Large intestine (tissue), 3 donors: Measurements from ENCODE around the gene NOXRED1. TPM values are rescaled to one million over a fixed set of nuclear protein-coding genes. Genes with fewer than 3 reads are reported as not detected.
A peak's percentile ranks its signal among the peaks of the same experiment; 100 is the strongest.
"Not testable (repeated sequence)": the region's sequence is repeated elsewhere in the genome, so short reads cannot be mapped to it uniquely, and the experiment has no call there.

Source experiments
- DNase-seq, 2 donors: peaks; one replicate each; pipeline versions ENCODE4 v3.0.0 to v3.0.0-alpha.2; 2013
- H3K27ac ChIP-seq: one replicate; pipeline ENCODE4 v1.5.1; 2013; ENCODE audit warnings: low read length
- H3K27me3 ChIP-seq: 2 replicates; pipeline ENCODE4 v1.6.1; 2013; ENCODE audit warnings: low read length; ENCODE audit not compliant: control insufficient read depth, insufficient read depth
- H3K36me3 ChIP-seq: 2 replicates; pipeline ENCODE4 v1.6.1; 2013; ENCODE audit warnings: low read length; ENCODE audit not compliant: control insufficient read depth, insufficient read depth
- H3K4me1 ChIP-seq: one replicate; pipeline ENCODE4 v1.6.1; 2013; ENCODE audit warnings: low read length; ENCODE audit not compliant: control insufficient read depth, insufficient read depth
- H3K4me3 ChIP-seq: one replicate; pipeline ENCODE4 v1.5.1; 2013; ENCODE audit warnings: low read length
- H3K9me3 ChIP-seq: one replicate; pipeline ENCODE4 v1.6.1; 2013; ENCODE audit warnings: mild to moderate bottlenecking, low read depth, low read length, moderate library complexity; ENCODE audit not compliant: control insufficient read depth
- WGBS: methylation state at CpG from one replicate; pipeline ENCODE4 v1.1.5; 2013; ENCODE audit warnings: low lambda C conversion rate; ENCODE audit not compliant: insufficient coverage; 5-methylcytosine and 5-hydroxymethylcytosine counted together
- polyA plus RNA-seq: library from polyadenylated mRNA; unstranded; fragments of 120-200 nt; gene quantifications from one replicate; pipeline ENCODE4 v1.2.1, GENCODE V29; 2013

The NOXRED1 gene
- polyA plus RNA-seq, 1 donor: 0.84 TPM

DNA sequence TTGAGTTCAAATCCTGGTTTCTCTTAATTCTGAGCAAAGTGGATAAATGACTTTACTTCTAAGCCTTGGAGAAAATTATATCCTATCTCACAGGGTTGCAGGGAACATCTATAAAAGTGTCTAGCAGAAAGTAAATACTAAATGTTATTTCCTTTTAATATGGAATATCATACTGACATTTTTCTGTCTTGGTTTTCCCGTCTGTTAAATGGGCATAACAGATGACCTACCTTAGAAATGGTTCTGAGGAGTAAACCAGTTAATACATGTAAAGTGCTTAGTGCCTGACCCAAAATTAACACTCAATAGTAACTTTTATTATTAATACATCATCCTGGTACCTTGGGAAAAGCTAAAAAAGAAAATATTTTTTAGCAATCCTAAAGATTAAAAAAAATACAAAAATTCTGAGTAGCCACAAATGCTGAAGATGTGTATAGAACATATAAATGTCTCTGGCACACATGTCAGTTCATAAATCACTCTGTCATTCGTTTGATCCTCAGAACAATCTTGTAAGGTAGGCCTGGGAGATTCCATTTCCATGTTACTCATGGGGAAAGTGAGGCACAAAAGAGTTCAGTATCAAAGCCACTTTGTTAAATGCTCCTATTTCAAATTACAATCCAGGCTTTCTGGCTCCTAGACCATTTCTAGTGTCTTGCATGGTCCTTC is 32.8 kb upstream of the NOXRED1 start:
- WGBS: 100% methylated on average over 1 of the region's 2 CpGs
- Histone ChIP-seq H3K9me3 (no peaks in the 10 kb centered on the region), H3K4me1 (peaks cover 4% of the 10 kb centered on the region), H3K36me3 (peaks cover 27% of the 10 kb centered on the region), H3K27me3 (no peaks in the 10 kb centered on the region), H3K27ac (no peak overlapping the region), H3K4me3 (peak overlapping the region; percentile 91)
- DNase-seq: no peak

DNA sequence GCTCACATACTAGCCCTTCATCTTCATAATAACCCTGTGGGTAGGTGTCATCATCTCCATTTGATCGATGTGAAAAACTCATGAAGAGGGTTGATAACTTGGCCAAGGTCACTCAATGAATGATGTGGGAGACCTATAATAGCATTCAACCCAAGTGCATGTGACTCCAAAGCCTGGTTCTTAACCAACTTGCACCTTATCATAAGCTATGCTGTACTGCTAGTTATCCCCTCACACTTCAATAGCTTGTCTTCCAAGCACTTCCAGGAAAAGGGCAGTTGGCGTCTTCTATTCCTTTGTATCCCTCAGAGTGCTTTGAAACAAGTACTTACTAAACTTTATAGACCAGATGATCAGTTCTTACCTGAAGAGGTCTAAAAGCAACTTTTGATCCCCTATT is 18.9 kb upstream of the NOXRED1 start:
- no peak overlapping the region for H3K4me3 ChIP-seq
- DNase-seq: no peak
- no peaks in the 10 kb centered on the region for H3K27me3 ChIP-seq
- WGBS: no CpG with 5 or more reads among the region's 2 CpGs
- no peaks in the 10 kb centered on the region for H3K4me1 ChIP-seq
- H3K27ac ChIP-seq: no peak overlapping the region
- H3K36me3 ChIP-seq: peaks cover 51% of the 10 kb centered on the region
- H3K9me3 ChIP-seq: no peaks in the 10 kb centered on the region

DNA sequence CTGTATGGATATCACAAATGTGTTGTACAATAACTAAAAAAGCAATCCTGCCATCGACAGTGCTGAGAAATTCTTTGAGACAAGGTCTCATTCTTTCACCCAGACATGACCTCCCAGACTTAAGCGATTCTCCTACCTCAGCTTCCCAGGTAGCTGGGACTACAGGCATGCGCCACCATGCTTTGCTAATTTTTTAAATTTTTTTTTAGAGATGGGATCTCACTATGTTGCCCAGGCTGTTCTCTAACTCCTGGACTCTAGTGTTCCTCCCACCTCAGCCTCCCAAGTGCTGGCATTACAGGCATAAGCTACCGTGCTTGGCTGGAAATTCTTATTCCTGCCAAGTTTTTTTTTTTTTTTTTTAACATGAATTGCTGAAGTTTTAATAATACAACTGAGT is 16.5 kb upstream of the NOXRED1 start:
- H3K4me3 ChIP-seq: no peak overlapping the region
- no peak for DNase-seq
- H3K4me1 ChIP-seq: no peaks in the 10 kb centered on the region
- H3K9me3 ChIP-seq: no peaks in the 10 kb centered on the region
- H3K36me3 ChIP-seq: peaks cover 66% of the 10 kb centered on the region
- WGBS: no CpG with 5 or more reads among the region's 4 CpGs
- no peaks in the 10 kb centered on the region for H3K27me3 ChIP-seq
- H3K27ac ChIP-seq: no peak overlapping the region

DNA sequence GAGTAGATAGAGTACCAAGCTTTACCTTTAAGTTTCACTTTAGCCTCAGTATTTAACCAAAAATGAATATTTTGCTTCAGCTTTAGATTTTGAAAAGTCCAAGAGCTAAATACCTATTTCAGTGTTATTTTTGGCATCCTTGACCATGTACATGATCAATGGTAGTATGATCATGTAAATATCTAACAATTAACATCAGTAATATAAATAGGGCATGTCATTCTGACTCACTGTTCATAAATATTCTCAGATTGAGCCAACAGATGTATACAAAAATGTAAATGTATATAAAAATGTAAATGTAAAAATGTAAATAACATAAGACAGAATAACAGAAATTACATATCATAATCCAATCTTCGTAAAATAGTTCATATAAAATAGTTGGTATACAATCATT is 15.3 kb upstream of the NOXRED1 start:
- 100% methylated on average over 1 of the region's 1 CpG for WGBS
- H3K36me3 ChIP-seq: peaks cover 66% of the 10 kb centered on the region
- H3K9me3 ChIP-seq: no peaks in the 10 kb centered on the region
- H3K4me3 ChIP-seq: no peak overlapping the region
- H3K27ac ChIP-seq: no peak overlapping the region
- DNase-seq: no peak
- no peaks in the 10 kb centered on the region for H3K4me1 ChIP-seq
- no peaks in the 10 kb centered on the region for H3K27me3 ChIP-seq

DNA sequence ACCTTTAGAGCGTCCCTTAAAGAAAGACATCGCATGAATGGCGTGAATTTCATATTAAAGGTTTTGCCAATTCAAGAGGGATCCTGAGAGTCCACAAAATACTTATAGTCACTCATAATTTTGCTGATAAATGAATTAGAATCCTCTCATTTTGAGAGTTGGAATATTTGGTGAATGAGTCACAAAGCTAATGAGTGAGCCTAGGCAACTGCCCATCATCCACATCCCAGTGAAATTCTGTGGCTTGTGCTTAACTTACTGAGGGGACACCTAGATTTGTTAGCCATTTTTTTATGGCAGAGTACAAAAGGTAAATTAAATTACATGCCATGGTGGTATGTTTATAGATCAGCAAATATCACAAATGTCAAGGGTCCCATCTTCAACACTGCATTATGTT is 12.7 kb upstream of the NOXRED1 start:
- Histone ChIP-seq H3K27ac (no peak overlapping the region), H3K27me3 (no peaks in the 10 kb centered on the region), H3K36me3 (peaks cover 50% of the 10 kb centered on the region), H3K4me3 (no peak overlapping the region), H3K4me1 (no peaks in the 10 kb centered on the region), H3K9me3 (no peaks in the 10 kb centered on the region)
- no peak for DNase-seq
- no CpG with 5 or more reads among the region's 3 CpGs for WGBS

DNA sequence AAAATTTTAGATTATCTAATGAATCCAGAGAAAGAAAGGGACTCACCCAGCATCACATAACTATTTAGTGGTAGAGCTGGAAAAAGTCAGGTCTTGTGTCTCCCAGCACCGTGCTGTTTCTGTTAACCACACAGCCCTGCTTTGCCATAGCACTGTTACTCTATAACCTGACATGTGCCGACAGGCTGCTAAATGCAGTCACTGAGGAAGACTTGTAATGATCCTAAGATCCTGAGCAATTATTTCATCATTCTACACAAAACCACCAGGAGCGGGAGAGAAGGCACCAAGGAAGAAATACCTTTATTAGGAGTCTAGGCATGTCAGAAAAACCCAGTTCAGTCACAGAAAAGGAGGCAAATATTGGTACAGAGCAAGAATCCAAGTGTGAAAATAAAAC is 3.1 kb upstream of the NOXRED1 start:
- no CpG with 5 or more reads among the region's 3 CpGs for WGBS
- no peak overlapping the region for H3K27ac ChIP-seq
- H3K9me3 ChIP-seq: no peaks in the 10 kb centered on the region
- no peaks in the 10 kb centered on the region for H3K4me1 ChIP-seq
- no peak overlapping the region for H3K4me3 ChIP-seq
- no peaks in the 10 kb centered on the region for H3K27me3 ChIP-seq
- H3K36me3 ChIP-seq: peaks cover 78% of the 10 kb centered on the region
- DNase-seq: no peak

DNA sequence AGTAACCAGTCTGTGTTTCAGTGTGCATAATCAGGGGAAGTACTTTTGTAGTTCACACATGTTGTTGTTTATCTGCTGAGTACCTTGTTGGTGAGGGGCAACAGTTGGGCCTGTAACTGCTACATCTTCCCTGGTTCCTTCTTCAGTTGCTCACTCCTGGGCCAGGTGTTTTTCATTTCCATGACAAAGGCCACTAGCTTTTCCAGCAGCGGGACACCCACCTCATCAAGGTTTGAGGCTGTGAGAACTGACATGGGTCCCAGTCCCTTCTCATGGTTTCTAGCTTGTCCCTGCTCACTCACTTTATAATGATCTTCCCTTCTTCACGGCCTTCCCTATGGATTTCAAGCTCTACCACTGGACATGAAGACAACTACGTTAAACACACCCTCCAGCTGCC is 1.5 kb upstream of the NOXRED1 start:
- no peak for DNase-seq
- Histone ChIP-seq H3K27me3 (no peaks in the 10 kb centered on the region), H3K4me3 (no peak overlapping the region), H3K36me3 (peaks cover 80% of the 10 kb centered on the region), H3K27ac (no peak overlapping the region), H3K4me1 (no peaks in the 10 kb centered on the region), H3K9me3 (peaks cover 2% of the 10 kb centered on the region)
- WGBS: no CpG with 5 or more reads among the region's 3 CpGs

DNA sequence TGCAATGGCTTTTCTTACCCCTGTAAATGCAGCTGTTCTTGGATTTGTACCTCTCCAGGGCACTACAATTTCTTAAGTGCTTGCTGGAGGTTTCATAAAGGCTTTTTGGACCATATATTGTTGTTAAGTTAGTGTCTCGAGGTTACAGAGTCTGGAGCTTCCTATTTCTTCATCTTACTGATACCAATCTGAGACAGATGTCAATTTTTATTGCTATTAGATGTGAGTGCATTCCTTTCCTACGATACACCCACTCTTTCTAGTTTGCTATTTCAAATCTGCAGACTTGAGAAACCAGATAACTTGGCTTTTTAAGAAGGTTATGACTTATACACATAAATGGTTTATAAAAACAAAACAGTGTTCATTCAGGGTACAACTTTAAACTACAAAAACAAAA is 2.1 kb downstream of the NOXRED1 start:
- no peak overlapping the region for H3K27ac ChIP-seq
- H3K9me3 ChIP-seq: peaks cover 21% of the 10 kb centered on the region
- peaks cover 45% of the 10 kb centered on the region for H3K36me3 ChIP-seq
- no peak for DNase-seq
- H3K4me3 ChIP-seq: no peak overlapping the region
- no peaks in the 10 kb centered on the region for H3K4me1 ChIP-seq
- no peaks in the 10 kb centered on the region for H3K27me3 ChIP-seq
- 83% methylated on average over 2 of the region's 2 CpGs for WGBS

DNA sequence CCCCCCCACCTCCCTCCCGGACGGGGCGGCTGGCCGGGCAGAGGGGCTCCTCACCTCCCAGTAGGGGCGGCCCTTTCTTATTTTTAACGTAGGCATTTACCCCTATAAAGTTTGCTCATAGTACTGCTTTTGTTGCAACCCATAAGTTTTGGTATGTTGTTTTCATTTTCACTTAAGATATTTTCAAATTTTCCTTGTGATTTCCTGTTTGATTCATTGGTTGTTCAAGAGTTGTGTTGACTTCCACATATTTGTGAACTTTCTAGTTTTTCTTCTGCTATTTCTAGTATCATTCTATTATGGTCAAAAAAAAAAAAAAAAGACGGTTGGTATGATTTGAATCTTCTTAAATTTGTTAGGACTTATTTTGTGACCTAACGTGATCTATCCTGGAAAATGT is 6.5 kb downstream of the NOXRED1 start:
- no peak overlapping the region for H3K27ac ChIP-seq
- H3K36me3 ChIP-seq: peaks cover 10% of the 10 kb centered on the region
- DNase-seq: no peak
- WGBS: no CpG with 5 or more reads among the region's 8 CpGs
- no peak overlapping the region for H3K4me3 ChIP-seq
- peaks cover 21% of the 10 kb centered on the region for H3K9me3 ChIP-seq
- H3K4me1 ChIP-seq: no peaks in the 10 kb centered on the region
- no peaks in the 10 kb centered on the region for H3K27me3 ChIP-seq

DNA sequence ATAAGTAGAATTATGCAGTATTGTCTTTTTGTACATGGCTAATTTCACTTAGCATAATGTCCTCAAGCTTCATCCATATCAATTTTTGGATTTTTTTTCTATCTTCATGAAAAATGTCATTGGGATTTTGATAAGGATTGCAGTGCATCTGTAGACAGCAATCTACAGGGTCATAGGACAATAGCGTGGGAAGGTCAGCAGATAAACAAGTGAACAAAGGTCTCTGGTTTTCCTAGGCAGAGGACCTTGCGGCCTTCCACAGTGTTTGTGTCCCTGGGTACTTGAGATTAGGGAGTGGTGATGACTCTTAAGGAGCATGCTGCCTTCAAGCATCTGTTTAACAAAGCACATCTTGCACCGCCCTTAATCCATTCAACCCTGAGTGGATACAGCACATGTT is 7.2 kb downstream of the NOXRED1 start:
- not testable (repeated sequence) for H3K4me3 ChIP-seq, H3K36me3 ChIP-seq, H3K27me3 ChIP-seq, H3K4me1 ChIP-seq, DNase-seq, H3K27ac ChIP-seq
- H3K9me3 ChIP-seq: peaks cover 21% of the 10 kb centered on the region
- WGBS: no CpG with 5 or more reads among the region's 3 CpGs

DNA sequence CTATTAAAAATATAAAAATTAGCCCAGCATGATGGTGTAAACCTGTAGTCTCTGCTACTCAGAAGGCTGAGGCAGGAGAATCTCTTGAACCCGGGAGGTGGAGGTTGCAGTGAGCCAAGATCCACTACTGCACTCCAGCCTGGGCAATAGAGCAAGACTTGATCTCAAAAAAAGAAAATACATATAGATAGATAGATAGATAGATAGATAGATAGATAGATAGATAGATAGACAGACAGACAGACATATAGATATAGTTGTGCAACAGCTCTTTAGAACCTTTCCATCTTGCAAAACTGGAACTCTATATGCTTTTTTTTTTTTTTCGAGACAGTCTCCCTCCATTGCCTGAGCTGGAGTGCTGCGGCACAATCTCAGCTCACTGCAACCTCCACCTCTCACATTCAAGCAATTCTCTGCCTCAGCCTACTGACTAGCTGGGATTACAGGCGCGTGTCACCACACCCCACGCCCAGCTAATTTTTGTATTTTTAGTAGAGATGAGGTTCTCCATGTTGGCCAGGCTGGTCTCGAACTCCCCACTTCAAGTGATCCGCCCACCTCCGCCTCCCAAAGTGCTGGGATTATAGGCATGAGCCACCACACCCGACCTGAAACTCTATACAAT is 7.8 kb downstream of the NOXRED1 start:
- H3K27ac ChIP-seq, H3K4me1 ChIP-seq, H3K36me3 ChIP-seq, H3K27me3 ChIP-seq, H3K4me3 ChIP-seq, DNase-seq: not testable (repeated sequence)
- peaks cover 21% of the 10 kb centered on the region for H3K9me3 ChIP-seq
- no CpG with 5 or more reads among the region's 10 CpGs for WGBS
